ENCODE measurements around the gene PLAC1. TPM values are rescaled to one million over a fixed set of nuclear protein-coding genes. Genes with fewer than 3 reads are reported as not detected.

Gene PLAC1
- total RNA-seq, 1 donor from 2014 or later: 0.72 TPM

- H3K27ac Mint-ChIP-seq (ENCODE audit: unreplicated experiment): peak overlapping the region; percentile 78
- H3K4me3 Mint-ChIP-seq (ENCODE audit: unreplicated experiment): no peak overlapping the region
- peaks cover 23% of the 10 kb centered on the region for H3K4me1 Mint-ChIP-seq (ENCODE audit: unreplicated experiment)
- TF ChIP-seq CTCF (IDR thresholded peaks at IDR 0.05; ENCODE audit: unreplicated experiment): no peak
- H3K9me3 Mint-ChIP-seq (ENCODE audit: unreplicated experiment): no peaks in the 10 kb centered on the region
- no peaks in the 10 kb centered on the region for H3K27me3 Mint-ChIP-seq (ENCODE audit: unreplicated experiment)
- DNase-seq (ENCODE audit: low spot score): no peak
- H3K36me3 Mint-ChIP-seq (ENCODE audit: low read depth, unreplicated experiment): no peaks in the 10 kb centered on the region
Observed at GRCh38 chrX:134538316-134538715, 120.0 kb downstream of the PLAC1 start.

GRCh38 chrX:134537179-134537955 is 120.9 kb downstream of the PLAC1 start:
- Mint-ChIP-seq H3K9me3 (ENCODE audit: unreplicated experiment) (no peaks in the 10 kb centered on the region), H3K27me3 (ENCODE audit: unreplicated experiment) (no peaks in the 10 kb centered on the region), H3K4me1 (ENCODE audit: unreplicated experiment) (peaks cover 15% of the 10 kb centered on the region), H3K36me3 (ENCODE audit: low read depth, unreplicated experiment) (no peaks in the 10 kb centered on the region), H3K27ac (ENCODE audit: unreplicated experiment) (peak overlapping the region; percentile 95), H3K4me3 (ENCODE audit: unreplicated experiment) (no peak overlapping the region)
- no peak for TF ChIP-seq CTCF (IDR thresholded peaks at IDR 0.05; ENCODE audit: unreplicated experiment)
- DNase-seq (ENCODE audit: low spot score): no peak

GRCh38 chrX:134533952-134534351 is 124.3 kb downstream of the PLAC1 start:
- Mint-ChIP-seq H3K27ac (ENCODE audit: unreplicated experiment) (no peak overlapping the region), H3K4me3 (ENCODE audit: unreplicated experiment) (no peak overlapping the region), H3K27me3 (ENCODE audit: unreplicated experiment) (no peaks in the 10 kb centered on the region), H3K36me3 (ENCODE audit: low read depth, unreplicated experiment) (no peaks in the 10 kb centered on the region), H3K9me3 (ENCODE audit: unreplicated experiment) (no peaks in the 10 kb centered on the region), H3K4me1 (ENCODE audit: unreplicated experiment) (peaks cover 22% of the 10 kb centered on the region)
- no peak for TF ChIP-seq CTCF (IDR thresholded peaks at IDR 0.05; ENCODE audit: unreplicated experiment)
- no peak for DNase-seq (ENCODE audit: low spot score)

GRCh38 chrX:134533352-134533751 is 124.9 kb downstream of the PLAC1 start:
- Mint-ChIP-seq H3K27me3 (ENCODE audit: unreplicated experiment) (no peaks in the 10 kb centered on the region), H3K9me3 (ENCODE audit: unreplicated experiment) (no peaks in the 10 kb centered on the region), H3K4me3 (ENCODE audit: unreplicated experiment) (no peak overlapping the region), H3K4me1 (ENCODE audit: unreplicated experiment) (peaks cover 25% of the 10 kb centered on the region), H3K36me3 (ENCODE audit: low read depth, unreplicated experiment) (no peaks in the 10 kb centered on the region), H3K27ac (ENCODE audit: unreplicated experiment) (no peak overlapping the region)
- no peak for TF ChIP-seq CTCF (IDR thresholded peaks at IDR 0.05; ENCODE audit: unreplicated experiment)
- no peak for DNase-seq (ENCODE audit: low spot score)

GRCh38 chrX:134530845-134531244 is 127.4 kb downstream of the PLAC1 start:
- Mint-ChIP-seq H3K4me1 (ENCODE audit: unreplicated experiment) (peaks cover 29% of the 10 kb centered on the region), H3K36me3 (ENCODE audit: low read depth, unreplicated experiment) (no peaks in the 10 kb centered on the region), H3K4me3 (ENCODE audit: unreplicated experiment) (no peak overlapping the region), H3K27ac (ENCODE audit: unreplicated experiment) (no peak overlapping the region), H3K9me3 (ENCODE audit: unreplicated experiment) (no peaks in the 10 kb centered on the region), H3K27me3 (ENCODE audit: unreplicated experiment) (no peaks in the 10 kb centered on the region)
- no peak for TF ChIP-seq CTCF (IDR thresholded peaks at IDR 0.05; ENCODE audit: unreplicated experiment)
- DNase-seq (ENCODE audit: low spot score): no peak
